ENCODE results near the gene CFAP54. TPM values are rescaled to one million over a fixed set of nuclear protein-coding genes. Genes with fewer than 3 reads are reported as not detected.
A peak's percentile ranks its signal among the peaks of the same experiment; 100 is the strongest.

CFAP54 gene
- total RNA-seq, 4 donors from 2014 or later = 0.22 to 0.62 (median 0.57) TPM; not detected in 1

DNA sequence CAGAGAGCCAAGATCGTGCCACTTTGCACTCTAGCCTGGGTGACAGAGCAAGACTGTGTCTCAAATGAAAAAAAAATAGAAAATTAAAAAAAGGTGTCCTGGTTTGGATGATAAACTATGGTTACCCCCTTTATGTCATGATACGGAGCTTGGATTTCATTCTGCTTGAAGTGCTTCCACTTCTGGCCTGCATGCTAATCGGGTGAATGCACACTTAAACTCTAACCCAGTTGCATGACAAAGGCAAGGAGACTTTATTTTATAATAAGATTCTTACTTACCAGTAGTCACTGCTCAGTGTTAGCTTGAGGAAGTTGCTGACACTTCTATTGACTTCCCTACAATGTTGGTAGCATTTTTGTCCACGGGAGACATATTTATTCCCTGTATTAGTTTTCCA lies 24.3 kb downstream of the CFAP54 start:
- Histone ChIP-seq H3K9me3 (no peaks in the 10 kb centered on the region), H3K27me3 (no peaks in the 10 kb centered on the region), H3K4me1 (peaks cover 3 to 13% (median 4%) of the 10 kb centered on the region in 3 donors), H3K36me3 (no peaks in the 10 kb centered on the region), H3K4me3 (no peak overlapping the region), H3K27ac (no peak overlapping the region)
- WGBS, 2 donors = 70 to 77% methylated on average over 4 of the region's 4 CpGs
- intact Hi-C loops (cut with DNase I) = loop anchor here (10.0 kb wide), 1 partner anchor 109 kb away; the partner anchor contains the start of gene CDK17
- TF ChIP-seq, protein P1, sequence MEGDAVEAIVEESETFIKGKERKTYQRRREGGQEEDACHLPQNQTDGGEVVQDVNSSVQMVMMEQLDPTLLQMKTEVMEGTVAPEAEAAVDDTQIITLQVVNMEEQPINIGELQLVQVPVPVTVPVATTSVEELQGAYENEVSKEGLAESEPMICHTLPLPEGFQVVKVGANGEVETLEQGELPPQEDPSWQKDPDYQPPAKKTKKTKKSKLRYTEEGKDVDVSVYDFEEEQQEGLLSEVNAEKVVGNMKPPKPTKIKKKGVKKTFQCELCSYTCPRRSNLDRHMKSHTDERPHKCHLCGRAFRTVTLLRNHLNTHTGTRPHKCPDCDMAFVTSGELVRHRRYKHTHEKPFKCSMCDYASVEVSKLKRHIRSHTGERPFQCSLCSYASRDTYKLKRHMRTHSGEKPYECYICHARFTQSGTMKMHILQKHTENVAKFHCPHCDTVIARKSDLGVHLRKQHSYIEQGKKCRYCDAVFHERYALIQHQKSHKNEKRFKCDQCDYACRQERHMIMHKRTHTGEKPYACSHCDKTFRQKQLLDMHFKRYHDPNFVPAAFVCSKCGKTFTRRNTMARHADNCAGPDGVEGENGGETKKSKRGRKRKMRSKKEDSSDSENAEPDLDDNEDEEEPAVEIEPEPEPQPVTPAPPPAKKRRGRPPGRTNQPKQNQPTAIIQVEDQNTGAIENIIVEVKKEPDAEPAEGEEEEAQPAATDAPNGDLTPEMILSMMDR (IDR thresholded peaks at IDR 0.05) = no peak
- TF ChIP-seq POLR2A (IDR thresholded peaks at IDR 0.05) = no peak
- no peak for DNase-seq

DNA sequence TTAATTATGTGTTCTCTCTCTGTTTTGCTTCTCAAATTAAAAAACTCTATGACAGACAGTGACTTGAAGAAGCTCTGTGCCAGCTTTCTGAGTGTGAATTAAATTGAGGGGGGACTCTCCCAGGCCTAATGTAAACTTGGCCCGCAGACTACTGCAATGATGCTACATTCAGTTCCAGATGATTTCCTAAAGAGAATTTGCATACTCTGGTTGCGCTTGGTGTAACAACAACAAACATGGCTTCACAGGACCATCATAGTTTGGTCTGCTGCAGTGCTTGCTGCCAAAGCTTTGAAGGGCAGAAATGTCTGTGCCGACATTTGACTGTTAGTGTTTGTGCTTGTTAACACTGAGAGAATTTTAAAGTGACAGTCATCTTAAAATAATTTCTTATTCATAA lies 25.0 kb downstream of the CFAP54 start:
- Histone ChIP-seq H3K9me3 (no peaks in the 10 kb centered on the region), H3K36me3 (no peaks in the 10 kb centered on the region), H3K4me3 (no peak overlapping the region), H3K27ac (no peak overlapping the region), H3K4me1 (peaks cover 3 to 13% (median 4%) of the 10 kb centered on the region in 3 donors), H3K27me3 (no peaks in the 10 kb centered on the region)
- intact Hi-C loops (cut with DNase I) = loop anchor here (10.0 kb wide), 1 partner anchor 110 kb away; the partner anchor contains the start of gene CDK17
- TF ChIP-seq, protein P1 (IDR thresholded peaks at IDR 0.05) = no peak
- TF ChIP-seq POLR2A (IDR thresholded peaks at IDR 0.05) = no peak
- 31 to 33% methylated on average over 3 of the region's 3 CpGs for WGBS, 2 donors
- DNase-seq = no peak

DNA sequence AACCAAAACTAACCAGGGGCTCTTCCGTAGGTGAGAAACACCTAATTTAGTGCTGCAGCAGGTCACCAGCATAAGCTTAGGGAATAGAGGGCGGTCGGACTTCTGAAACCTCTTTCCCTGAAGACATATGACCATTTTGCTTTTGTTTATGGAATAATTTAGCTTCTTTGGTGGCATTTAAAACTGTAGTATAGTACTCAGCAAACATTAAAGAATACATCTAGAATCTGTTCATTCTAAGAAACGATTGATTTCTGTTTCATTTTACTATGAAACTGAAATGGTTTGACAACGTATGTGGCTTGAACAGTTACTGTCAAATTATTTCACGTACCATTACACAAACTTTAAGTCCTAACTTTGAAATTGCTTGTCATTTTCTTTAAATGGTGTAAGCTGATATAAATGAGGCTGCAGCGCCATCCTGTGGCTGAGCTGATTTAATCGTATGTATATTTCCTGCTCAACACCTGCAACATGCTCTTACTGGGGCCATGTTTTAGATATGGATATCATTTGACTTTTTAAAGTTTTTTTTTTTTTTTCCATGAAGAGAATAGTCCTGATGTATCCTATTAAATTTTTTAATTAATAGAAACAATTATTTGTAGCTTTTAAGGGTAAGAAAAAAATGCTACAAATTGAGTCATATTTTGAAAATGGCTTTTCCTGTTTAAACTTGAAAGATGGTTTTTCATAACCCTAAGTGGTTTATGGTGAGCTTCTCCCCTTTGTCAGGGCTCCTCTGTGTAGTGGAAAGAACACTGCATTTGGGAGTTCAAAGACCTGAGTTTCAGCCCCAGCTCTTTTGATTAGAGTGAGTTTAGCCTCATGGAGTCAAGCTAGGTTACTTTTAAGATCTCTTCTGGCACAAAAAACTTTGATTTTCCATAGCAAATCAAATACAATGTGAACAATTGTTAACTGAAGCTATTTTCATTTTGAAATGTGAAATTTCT lies 27.4 kb downstream of the CFAP54 start:
- 30 to 33% methylated on average over 8 of the region's 8 CpGs for WGBS, 2 donors
- H3K27ac ChIP-seq = peak overlapping the region in 1 of 4 donors; percentile 22
- no peaks in the 10 kb centered on the region for H3K27me3 ChIP-seq
- H3K4me3 ChIP-seq = no peak overlapping the region
- DNase-seq = peak; percentile 15
- intact Hi-C loops (cut with DNase I) = loop anchor here (5.0 to 10.0 kb wide), 2 partner anchors 112 to 459 kb away; partner anchors contain the start of gene CDK17
- H3K36me3 ChIP-seq = no peaks in the 10 kb centered on the region
- TF ChIP-seq POLR2A (IDR thresholded peaks at IDR 0.05) = no peak
- TF ChIP-seq, protein P1 (IDR thresholded peaks at IDR 0.05) = peak; percentile 54 to 81 (median 72)
- peaks cover 3 to 4% (median 4%) of the 10 kb centered on the region in 3 donors for H3K4me1 ChIP-seq
- H3K9me3 ChIP-seq = no peaks in the 10 kb centered on the region

DNA sequence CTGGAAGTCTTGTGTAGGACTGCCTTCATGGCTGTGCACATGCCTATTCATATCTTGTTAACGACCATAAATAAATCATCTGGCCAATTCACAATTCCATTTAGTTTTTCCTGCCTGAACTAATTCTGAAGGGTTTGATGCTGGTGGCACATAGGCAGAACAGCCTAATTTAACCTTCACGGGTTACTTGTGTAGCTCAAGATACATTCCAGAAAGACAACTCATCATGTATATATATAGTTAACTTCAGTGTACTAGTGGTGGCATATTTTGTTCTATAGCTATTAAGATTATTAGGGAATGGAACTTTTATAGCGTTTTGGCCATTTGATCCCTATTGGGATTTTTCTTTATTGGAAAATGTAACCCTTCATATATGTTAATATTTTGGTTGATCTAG lies 31.4 kb downstream of the CFAP54 start:
- no peak for DNase-seq
- intact Hi-C loops (cut with DNase I) = no loop called here
- WGBS, 2 donors = 61 to 66% methylated on average over 3 of the region's 3 CpGs

More for the DNA sequence above, 31.4 kb downstream of the CFAP54 start:
- TF ChIP-seq POLR2A (IDR thresholded peaks at IDR 0.05) = no peak
- TF ChIP-seq, protein P1 (IDR thresholded peaks at IDR 0.05) = no peak
- no peaks in the 10 kb centered on the region for H3K27me3 ChIP-seq
- no peaks in the 10 kb centered on the region for H3K36me3 ChIP-seq
- H3K27ac ChIP-seq = no peak overlapping the region
- H3K4me3 ChIP-seq = no peak overlapping the region
- H3K4me1 ChIP-seq = peaks cover 0 to 4% (median 3%) of the 10 kb centered on the region in 3 donors
- no peaks in the 10 kb centered on the region for H3K9me3 ChIP-seq

Data from esophagus squamous epithelium (tissue), 5 donors.